HG02588 (cell line): ENCODE data around the gene IL27RA.
A peak's percentile ranks its signal among the peaks of the same experiment; 100 is the strongest.

Source experiments
- ATAC-seq: cut with Tn5 transposase; IDR thresholded peaks from one replicate; pipeline ENCODE4 v1.9.1; 2021; ENCODE audit warnings: mild to moderate bottlenecking, moderate library complexity; ENCODE audit not compliant: unreplicated experiment

The IL27RA gene

DNA sequence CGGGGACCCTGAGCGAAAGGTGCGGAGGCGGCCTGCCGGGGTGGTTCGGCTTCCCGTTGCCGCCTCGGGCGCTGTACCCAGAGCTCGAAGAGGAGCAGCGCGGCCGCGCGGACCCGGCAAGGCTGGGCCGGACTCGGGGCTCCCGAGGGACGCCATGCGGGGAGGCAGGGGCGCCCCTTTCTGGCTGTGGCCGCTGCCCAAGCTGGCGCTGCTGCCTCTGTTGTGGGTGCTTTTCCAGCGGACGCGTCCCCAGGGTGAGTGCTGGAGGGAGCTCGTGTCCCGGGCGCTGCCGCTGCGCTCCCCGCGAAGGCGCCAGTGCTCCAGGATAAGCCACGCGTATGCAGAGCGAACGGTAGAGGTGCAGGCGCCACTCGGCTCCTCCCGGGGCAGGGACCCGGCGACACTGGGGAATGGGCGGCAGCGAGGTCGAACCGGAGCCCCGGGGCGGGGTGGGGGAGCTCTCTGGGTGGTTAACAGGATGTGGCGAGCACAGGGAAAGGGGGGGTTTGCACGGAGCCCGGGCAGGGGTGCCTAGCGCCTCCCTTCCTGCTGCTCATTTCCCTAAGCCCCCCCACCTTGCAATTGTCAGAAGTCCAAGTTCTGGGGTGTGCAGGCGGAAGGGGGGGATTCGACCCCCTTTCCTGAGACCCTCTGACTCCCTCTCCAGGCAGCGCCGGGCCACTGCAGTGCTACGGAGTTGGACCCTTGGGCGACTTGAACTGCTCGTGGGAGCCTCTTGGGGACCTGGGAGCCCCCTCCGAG, at the start of gene IL27RA:
TSS of gene IL27RA (plus strand) at position 44 of the 762 bp plus-strand sequence. CDS start at position 155, 111 bp downstream.
- ATAC-seq = peak; percentile 51

DNA sequence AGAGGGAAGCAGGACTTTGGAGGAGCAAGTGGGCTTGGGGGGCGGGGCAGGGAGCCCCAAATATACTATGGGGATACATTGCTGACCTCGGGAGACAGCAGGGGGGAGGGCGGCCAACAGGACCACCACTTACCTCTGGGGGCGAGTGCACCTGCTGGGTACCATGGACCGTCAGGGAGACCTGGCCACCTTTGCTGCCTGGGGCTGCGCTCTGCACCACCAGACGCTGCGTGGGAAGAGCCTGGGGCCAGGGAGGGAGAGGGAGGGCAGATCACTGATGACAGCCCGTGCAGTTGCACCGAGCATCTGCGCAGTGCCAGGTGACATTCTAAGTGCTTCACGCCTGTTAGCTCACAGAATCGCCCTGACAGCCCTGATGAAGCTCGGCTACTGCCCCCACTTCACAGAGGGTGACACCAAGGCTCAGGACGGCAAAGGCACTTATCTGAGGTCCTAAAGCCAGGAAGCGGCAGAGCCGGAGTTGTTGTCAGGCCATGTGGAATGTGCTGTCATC, 49.5 kb upstream of the IL27RA start:
- no peak for ATAC-seq

DNA sequence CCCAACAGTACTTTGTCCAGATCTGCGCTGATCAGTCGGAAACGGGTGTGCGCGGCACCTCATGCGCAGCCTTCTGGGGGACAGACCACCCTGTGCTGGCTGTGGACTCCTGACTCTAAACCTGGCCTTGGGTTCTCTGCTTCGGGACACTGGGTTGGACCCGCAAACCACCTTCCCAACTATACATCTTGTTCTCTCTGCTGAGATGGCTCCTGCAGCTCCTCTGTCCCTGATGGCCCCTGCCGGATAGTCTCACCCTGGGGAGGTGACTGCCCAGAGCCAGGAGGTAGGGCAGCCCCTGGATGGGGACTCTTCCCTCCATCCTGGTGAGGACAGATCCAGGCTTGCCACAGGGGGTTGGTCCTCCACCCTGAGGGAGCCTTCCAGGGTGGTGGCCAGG, 48.8 kb upstream of the IL27RA start:
- no peak for ATAC-seq

DNA sequence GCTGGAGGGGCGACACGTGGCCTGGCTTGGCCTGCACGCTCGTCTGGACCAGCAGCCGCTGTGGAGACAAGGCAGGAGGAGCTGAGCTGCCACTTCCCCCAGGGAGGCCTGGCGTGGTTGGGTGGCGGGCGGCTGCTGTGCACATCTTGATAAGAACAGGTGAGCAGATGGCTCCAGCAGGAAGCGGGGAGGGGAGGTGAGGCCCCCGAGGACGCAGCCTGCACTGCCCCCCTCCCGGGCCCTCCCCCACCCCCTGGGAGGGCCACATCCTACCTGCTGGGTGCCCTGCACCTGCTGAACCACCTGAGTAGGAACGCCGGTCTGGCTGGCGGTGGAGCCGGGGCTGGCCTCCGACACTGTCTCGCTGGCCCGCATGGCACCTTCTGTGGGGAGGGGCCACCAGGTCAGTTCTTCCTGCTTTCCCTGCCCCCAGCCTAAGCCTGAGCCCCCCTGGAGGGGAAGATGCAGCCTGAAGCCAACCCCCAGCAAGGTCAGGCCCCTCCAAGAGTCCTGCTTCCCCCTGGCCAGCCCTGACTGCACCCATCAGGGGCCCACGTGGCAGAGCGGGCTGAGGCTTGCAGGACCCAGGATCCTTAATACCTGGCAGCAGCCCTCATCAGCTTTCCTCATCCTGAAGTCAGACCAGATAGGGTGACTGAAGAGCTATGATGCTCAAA, 48.2 kb upstream of the IL27RA start:
- ATAC-seq = no peak

DNA sequence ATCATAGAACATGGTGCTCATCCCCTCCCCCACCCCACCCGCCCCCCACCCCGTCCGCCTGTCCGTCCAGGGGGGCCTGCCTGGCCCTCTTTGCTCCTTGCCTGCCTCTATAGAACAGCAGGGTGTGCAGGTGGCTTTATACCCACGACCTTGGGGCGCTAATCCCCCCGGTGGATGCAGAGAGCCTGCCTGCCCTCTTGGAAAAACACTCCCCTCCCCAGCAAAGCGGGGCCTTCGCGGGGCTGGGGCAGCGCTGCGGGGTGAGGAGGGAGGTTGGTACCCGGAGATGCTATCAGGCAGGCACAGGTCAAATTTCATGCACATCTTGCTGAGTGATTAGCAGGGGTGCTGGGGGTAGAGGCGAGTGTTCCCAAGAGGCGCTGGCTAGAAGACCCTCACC, 47.4 kb upstream of the IL27RA start:
- ATAC-seq = no peak

DNA sequence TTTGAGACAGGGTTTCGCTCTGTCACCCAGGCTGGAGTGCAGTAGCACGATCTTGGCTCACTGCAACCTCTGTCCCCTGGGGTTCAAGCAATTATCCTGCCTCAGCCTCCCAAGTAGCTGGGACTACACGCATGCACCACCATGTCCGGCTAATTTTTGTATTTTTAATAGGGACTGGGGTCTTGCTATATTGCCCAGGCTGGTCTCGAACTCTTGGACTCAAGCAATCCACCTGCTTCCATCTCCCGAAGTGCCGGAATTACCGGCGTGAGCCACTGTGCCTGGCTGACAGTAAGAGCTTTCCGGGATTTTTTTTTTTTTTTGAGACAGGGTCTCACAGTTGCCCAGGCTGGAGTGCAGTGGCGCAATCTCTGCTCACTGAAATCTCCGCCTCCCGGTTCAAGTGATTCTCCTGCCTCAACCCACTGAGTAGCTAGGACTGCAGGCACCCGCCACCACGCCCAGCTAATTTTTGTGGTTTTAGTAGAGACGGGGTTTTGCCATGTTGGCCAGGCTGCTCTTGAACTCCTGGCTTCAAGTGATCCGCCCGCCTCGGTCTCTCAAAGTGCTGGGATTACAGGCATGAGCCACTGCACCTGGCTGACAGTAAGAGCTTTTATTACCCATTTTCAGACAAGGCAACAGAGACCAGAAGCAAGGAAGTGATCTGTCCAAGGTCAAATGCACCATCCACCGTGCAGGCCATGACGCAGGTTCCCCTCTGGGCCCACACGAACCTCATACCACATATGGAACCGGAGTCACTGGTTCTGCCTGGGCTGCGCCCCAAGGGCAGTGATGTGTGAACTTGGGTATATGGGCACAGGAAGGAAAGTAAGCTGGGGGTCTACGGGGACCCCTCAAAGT, 46.5 kb upstream of the IL27RA start:
- no peak for ATAC-seq

DNA sequence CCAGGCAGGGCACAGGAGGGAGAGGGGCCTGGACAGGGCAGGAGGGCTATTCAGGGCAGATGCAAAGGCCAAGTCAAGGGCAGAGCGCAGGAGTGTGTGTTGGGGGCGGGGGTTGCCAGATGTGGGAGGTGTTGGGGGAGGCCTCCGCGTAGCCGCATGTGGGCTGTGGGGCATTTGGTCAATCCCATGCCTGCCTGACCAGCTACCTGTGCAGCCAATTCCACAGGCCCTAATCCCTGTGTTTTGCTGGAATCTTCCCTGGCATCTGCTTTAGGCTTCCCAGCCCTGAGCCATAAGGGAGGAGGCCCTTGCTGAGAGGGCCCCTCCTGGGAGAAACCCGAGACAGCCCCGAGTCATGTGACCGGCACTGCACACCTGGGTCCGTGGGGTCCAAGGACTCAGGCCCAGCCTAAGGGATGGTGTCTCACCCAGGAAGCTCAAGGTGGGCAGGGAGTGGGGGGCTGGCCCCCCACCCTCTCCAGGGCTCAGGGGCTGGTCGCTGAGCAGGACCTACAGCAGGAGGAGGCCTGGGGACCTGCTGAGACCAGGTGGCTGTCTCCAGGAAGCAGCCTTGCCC, 45.7 kb upstream of the IL27RA start:
- ATAC-seq = peak; percentile 25

DNA sequence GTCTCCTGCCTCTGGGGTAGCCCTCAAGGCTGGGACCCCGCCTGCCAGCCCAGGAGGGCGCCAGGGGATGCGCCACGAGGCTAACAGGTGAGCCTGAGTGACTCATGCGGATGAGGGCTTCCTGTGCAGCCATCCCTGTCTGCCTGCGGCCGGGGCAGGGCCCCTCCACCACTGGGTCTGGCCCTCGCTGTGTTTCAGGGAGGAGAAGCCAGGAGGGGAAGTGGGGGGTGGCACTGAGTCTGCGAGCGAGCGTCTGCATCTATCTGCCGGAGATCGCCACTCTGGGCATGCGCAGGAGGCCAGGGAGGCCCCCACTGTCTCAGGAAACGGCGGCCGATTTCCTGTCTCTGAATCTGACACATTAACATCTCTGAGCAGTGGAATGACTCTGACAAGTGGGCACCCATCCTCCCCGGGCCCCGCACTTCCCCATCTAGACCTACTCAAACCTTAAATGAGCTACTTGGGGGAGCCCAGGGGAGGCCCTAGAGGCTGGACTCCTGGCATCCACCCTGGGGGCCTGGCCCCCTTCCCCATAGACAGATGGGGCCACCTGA, 45.1 kb upstream of the IL27RA start:
- peak; percentile 73 for ATAC-seq

DNA sequence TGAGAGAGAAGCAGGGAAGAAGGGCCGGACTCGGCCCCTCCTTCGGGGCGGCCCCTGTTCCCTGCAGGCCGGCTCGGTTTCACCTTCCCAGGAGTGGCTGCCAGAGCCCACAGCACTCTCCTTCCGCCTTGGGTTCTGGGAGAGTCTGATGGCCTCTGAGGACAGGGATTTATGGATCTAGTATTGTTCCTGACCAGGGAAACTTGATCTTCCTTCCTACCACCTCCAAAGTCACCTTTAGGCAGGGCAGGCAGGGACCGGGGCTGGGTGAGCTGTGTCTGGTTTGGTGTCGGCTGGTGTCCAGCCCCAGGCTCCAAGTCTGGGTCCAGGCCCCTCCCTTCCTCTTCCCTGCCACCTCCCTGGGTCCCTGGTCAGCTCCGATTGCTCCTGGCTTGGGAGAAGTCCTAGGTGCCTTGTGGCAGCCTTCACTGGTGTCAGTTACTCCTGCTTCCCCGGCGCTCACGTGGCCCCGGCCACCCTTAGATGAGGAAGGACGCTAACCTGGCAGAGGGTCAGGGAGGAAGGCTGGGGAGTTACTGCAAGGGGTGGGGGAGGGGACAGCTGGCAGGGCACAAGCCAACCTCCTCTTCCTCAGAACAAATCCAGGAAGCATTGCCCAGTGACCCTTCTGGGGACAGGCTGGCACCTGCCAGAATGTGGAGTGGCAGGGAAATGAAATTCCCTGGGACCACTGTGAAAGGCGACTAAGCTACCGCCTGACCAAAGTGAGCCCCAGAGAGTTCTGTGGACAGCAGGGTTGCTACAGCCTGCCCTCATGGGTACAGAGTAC, 44.3 kb upstream of the IL27RA start:
- ATAC-seq = no peak

DNA sequence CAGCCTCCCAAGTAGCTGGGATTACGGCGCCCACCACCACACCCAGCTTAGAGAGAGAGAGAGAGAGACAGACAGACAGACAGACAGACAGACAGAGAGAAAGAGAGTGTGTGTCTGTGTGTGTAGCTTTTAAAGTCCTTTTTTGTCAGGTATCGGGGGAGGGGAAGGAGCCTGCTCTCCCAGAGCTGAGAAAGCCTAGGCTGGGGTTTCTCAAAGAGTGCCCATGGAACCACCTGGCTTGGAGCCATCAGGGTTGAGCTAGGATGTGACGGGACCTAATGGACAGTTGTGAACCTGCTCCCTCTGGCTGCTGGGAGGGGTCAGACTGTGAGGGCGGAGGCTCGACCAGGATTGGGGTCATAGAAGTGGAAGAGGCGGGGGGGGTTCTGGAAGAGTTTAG, 42.1 kb upstream of the IL27RA start:
- ATAC-seq = no peak

DNA sequence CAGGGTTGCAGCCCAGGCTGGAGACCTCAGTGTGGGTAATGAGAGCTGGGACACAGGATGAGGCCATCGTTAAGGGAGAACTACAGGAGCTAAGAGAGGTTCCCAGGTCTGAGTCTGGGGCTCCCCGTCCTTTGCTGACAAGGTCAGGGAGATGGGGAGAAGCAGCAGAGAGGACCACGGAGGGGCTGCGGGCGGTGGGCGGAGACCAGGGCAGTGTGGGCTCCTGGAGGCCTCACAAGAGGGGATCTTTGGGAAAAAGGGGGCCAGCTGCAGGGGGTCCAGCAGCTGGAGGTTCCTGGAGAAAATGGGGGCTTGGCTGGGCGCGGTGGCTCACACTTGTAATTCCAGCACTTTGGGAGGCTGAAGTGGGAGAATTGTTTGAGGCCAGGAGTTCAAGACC, 41.5 kb upstream of the IL27RA start:
- no peak for ATAC-seq

DNA sequence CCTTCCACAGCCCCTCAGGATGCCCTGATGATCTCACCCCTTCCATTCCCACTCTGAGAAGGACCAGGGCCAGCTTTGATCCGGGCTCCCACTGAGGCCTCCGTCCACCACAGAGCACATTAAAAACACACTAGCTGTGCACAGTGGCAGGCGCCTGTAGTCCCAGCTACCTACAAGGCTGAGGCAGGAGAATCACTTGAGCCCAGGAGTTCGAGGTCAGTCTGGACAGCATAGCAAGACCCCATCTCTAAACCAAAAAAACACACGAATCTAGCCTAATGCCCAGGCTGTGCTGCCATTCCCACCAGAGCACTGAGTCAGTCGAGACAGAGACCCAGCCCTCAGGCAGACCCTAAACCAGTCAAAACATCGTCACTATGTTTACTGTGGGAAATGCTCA, 39.5 kb upstream of the IL27RA start:
- no peak for ATAC-seq

DNA sequence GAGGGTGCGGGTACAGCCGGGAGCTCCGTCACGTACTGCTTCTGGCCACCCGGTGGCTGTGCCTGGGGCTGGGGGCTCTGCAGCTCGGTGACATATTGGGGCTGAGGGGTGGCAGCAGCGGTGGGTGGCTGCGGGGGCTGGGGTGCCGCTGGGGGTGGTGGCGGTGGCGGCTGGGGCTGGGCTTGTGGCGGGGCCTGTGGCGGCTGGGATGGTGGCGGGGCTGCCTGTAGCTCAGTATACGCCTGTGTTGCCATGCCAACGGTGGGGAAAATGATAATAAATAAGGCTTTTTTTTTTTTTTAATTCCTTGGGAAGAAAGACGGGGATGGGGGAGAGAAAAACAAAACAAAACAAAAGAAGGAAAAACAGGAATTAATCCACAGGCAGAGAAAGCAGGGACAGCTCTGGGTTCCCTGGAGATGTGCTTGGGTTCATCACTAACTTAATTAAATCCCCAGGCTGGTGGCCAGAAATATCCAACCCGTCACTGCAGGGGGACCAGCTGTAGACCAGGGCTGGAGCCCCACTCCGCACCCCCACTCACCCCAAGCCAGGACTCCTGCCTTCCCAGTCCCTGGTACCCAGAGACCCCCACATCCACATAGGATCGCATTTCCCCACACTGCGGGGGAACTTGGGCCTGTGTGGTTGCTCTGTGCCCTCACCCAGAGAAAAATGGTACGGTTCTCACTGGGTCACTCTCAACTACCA, 37.8 kb upstream of the IL27RA start:
- ATAC-seq = no peak

DNA sequence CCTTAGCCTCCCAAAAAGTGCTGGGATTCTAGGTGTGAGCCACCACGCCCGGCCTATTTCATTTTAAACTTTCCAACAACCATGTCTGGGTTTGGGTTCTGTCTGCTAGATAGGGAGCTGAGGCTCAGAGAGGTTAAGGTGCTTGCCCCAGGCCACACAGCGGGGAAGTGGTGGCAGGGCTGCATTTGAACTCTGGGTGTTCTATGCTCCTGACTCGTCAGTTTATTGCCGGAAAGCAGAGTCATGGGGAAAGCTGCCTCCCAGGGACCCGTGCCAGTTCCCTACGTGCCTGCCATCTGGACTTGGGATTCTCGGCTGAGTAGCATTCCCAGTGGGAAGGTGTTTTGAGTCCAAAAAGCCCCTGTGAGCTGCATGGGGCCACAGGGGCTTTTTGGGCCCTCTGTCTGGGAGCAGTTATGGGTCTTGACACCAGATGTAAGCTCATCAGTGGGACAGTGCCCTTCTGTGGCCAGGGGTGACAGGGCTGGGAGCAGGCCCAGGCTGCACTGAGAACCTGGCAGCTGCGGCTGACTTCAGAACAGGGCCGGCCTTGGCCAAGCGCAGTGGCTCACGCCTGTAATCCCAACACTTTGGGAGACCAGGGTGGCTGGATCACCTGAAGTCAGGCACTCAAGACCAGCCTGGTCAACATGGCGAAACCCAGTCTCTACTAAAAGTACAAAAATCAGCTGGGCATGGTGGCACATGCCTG, 36.4 kb upstream of the IL27RA start:
- ATAC-seq = no peak

DNA sequence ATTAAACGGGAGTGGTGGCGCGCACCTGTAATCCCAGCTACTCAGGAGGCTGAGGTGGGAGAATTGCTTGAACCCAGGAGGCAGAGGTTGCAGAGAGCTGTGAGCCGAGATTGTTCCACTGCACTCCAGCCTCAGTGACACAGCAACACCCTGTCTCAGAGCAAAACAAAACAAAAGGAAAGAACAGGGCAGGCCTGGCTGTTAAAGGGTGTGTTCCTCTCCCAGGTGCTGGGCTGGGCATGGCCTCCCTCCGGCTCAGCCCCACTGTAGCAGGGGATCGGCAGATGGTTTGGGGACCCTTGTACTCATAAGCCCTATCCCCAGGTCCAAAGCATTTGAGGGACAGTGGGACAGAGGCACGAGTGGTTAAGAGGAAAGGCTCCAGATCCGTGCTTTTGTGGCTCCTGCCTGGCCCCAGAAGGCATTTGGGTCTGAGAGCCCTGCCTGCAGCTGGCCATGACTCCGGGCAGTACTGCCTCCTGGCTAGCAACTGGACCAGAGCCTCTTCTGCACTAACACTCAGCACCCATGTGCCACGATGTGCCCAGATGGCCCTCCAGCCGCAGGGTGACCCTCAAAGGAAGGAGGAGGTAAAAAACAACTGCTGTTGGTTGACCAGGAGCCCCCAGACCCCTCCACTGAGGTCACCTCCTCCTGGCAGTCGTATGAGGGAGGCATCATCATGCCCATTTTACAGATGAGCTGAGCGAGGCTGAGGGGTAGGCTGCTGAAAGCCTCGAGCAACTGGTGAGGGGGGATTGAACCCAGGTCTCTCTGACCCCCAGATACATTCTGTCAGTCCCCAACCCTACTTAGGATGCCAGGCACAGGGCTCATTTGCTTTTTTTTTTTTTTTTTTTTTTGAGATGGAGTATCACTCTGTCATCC, 35.4 kb upstream of the IL27RA start:
- no peak for ATAC-seq

DNA sequence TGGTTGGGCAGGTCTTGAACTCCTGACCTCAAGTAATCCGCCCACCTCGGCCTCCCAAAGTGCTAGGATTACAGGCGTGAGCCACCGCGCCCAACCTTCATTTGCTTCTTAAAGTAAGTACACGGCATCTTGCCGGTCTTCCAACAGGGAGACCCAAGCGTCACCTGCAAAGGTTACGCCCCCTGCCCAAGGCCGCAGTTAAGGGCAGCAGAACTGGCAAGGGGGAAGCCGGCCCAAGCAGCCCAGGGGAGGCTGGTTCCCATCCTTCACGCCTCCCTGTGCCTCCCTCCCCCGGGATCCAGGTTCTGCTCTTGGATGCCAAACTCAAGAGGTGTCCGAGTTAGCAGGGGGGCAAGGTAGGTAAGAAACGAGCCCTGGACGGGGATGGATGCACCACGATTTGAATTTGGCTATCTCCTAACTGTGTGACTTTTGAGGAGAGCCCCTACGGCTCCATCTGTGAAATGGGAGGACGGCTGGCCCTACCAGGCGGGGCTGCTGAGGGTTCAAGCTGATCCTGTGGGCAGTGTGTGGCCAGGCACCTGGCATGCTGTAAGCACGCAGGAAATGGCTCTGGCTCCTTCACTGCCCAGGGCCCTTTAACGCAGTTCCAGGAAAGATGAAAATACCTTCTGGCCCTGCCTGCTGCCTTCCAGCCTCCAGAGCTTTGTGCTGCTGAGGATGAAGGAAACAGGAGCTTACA, 34.5 kb upstream of the IL27RA start:
- no peak for ATAC-seq

DNA sequence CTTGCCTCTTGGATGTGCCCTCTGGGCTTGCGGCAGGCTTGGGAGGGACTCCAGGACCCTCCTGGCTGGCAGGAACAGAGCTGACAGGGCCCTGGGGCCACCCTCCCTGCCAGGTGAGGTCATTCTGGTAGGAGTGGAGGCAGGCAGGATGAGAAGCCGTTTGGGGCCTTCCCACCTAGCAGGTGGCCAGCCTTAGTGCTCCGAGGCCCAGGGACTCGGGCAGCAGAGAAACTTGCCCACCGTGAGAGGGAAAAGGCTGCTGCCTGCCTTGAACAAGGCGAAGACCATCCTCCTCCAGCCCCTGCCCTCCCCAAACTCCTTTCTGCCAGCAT, 34.0 kb upstream of the IL27RA start:
- ATAC-seq = no peak
